Activated T-cell treated with anti-CD3 and anti-CD28 coated beads, Interleukin-2, amount 50 U/mL, for 72 hours (primary cell): ENCODE data around the gene TMEM86A. TPM values are rescaled to one million over a fixed set of nuclear protein-coding genes. Genes with fewer than 3 reads are reported as not detected.

Source experiments
- ATAC-seq, 2 donors: fragments of 150-1000 bp; cut with Tn5 transposase; replicated peaks in 1 of 2; 2 replicates each; pipeline ENCODE4 v1.10.0; 2021; ENCODE audit warnings: moderate library complexity in 2 of 2, mild to moderate bottlenecking in 1 of 2
- DNase-seq, 2 donors: peaks; one replicate each; pipeline ENCODE4 v3.0.0; 2021 to 2022; ENCODE audit warnings: mixed read lengths in 1 of 2
- H3K27ac Mint-ChIP-seq: one replicate; pipeline ENCODE4 v1.8.0; 2022; ENCODE audit warnings: mild to moderate bottlenecking, moderate library complexity, mixed read lengths
- H3K27me3 Mint-ChIP-seq: one replicate; pipeline ENCODE4 v1.8.0; 2022; ENCODE audit warnings: low read depth, mixed read lengths
- H3K36me3 Mint-ChIP-seq, 2 donors: one replicate each; pipeline ENCODE4 v1.8.0; 2022; ENCODE audit warnings: mixed read lengths in 2 of 2, mild to moderate bottlenecking in 1 of 2; ENCODE audit not compliant: insufficient read depth in 2 of 2
- H3K4me1 Mint-ChIP-seq: one replicate; pipeline ENCODE4 v1.8.0; 2022; ENCODE audit warnings: low read depth, mixed read lengths
- H3K4me3 Mint-ChIP-seq, 2 donors: one replicate each; pipeline ENCODE4 v1.8.0; 2022; ENCODE audit warnings: mild to moderate bottlenecking in 2 of 2, mixed read lengths in 2 of 2, moderate library complexity in 2 of 2
- H3K9me3 Mint-ChIP-seq, 2 donors: one replicate each; pipeline ENCODE4 v1.8.0; 2022; ENCODE audit warnings: mixed read lengths in 2 of 2
- total RNA-seq, 2 donors: library from RNA; stranded (reverse); gene quantifications; one replicate each; pipeline ENCODE4 v1.2.3, GENCODE V29; 2022

TMEM86A gene
- total RNA-seq, 2 donors from 2014 or later: 1.0 to 1.8 TPM

DNA sequence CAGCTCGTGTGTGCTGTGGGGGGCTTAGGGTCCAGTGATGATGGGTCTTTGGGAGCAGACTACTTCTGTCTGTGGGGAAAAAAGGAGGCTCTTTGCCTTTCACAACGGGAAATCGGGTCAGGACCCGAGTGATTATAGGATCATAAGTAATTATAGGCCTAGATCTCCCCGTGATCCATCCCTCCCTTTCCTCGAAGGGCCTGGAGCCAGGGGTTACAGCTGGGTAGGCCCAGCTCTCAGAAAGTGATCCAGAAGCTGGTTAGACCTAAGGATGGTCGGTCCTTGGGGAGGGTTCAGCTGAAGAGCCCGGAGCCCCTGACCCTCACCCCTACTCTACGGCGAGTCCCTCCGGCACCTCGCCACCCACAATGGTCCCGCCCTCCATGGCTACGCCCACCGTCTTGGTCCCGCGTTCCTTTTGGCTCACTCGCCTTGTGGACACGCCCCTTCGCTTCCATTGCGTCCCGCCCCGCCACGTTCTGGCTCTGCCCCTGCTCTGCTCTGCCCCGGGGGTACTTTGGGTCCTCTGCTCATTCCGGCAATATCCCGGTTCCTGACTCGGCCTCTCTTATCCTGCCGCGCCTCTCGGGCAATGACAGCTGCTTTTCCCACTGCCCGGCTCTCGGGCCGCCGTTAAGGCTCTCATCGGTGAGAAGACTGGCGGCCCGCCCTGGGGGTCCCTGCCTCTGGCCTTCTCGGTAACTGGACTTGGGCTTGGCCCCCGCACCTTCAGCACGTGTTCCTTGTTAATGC is 22.4 kb downstream of the TMEM86A start:
- peak; percentile 84 to 90 for DNase-seq
- H3K27me3 Mint-ChIP-seq: no peaks in the 10 kb centered on the region
- H3K4me3 Mint-ChIP-seq: peak overlapping the region; percentile 92 to 94
- H3K36me3 Mint-ChIP-seq: no peaks in the 10 kb centered on the region
- peak; percentile 92 to 94 for ATAC-seq
- no peak overlapping the region for H3K27ac Mint-ChIP-seq
- H3K9me3 Mint-ChIP-seq: no peaks in the 10 kb centered on the region
- H3K4me1 Mint-ChIP-seq: peaks cover 15% of the 10 kb centered on the region

- H3K27ac Mint-ChIP-seq: no peak overlapping the region
- no peaks in the 10 kb centered on the region for H3K36me3 Mint-ChIP-seq
- H3K4me1 Mint-ChIP-seq: peaks cover 15% of the 10 kb centered on the region
- peak; percentile 55 to 58 for DNase-seq
- H3K9me3 Mint-ChIP-seq: no peaks in the 10 kb centered on the region
- ATAC-seq: peak; percentile 71
- peak overlapping the region; percentile 92 to 94 for H3K4me3 Mint-ChIP-seq
- H3K27me3 Mint-ChIP-seq: no peaks in the 10 kb centered on the region
These were observed 23.1 kb downstream of the TMEM86A start for GRCh38 chr11:18721561-18722292.

GRCh38 chr11:18722293-18722637 is 23.7 kb downstream of the TMEM86A start:
- no peak overlapping the region for H3K27ac Mint-ChIP-seq

DNA sequence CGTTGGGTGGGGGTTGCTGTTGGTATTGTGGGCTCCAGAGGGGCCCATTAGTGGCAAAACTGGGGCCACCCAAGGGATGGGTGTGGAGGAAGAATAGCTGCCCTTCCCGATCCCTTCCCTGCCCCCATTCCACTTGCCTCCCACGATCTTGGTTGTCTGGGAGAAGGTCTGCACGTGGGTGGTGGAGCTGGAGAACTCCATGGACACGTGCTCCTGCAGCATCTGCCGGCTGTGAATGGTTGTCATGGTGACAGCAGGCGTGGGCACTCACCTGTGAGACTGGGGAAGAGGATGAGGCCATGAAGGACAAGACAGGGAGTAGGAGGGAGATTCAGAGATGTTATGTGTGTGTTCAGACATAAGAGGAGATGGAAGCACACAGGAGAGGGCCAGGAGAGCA is 25.4 kb downstream of the TMEM86A start:
- no peaks in the 10 kb centered on the region for H3K27me3 Mint-ChIP-seq
- no peak overlapping the region for H3K27ac Mint-ChIP-seq
- no peak for DNase-seq
- H3K36me3 Mint-ChIP-seq: no peaks in the 10 kb centered on the region
- H3K9me3 Mint-ChIP-seq: no peaks in the 10 kb centered on the region
- H3K4me3 Mint-ChIP-seq: no peak overlapping the region
- H3K4me1 Mint-ChIP-seq: peaks cover 23% of the 10 kb centered on the region
- ATAC-seq: no peak

More at GRCh38 chr11:18722293-18722637, 23.7 kb downstream of the TMEM86A start:
- Mint-ChIP-seq H3K4me3 (peak overlapping the region; percentile 92 to 94), H3K36me3 (no peaks in the 10 kb centered on the region), H3K4me1 (peaks cover 16% of the 10 kb centered on the region), H3K27me3 (no peaks in the 10 kb centered on the region), H3K9me3 (no peaks in the 10 kb centered on the region)
- DNase-seq (no peak), ATAC-seq (no peak)

DNA sequence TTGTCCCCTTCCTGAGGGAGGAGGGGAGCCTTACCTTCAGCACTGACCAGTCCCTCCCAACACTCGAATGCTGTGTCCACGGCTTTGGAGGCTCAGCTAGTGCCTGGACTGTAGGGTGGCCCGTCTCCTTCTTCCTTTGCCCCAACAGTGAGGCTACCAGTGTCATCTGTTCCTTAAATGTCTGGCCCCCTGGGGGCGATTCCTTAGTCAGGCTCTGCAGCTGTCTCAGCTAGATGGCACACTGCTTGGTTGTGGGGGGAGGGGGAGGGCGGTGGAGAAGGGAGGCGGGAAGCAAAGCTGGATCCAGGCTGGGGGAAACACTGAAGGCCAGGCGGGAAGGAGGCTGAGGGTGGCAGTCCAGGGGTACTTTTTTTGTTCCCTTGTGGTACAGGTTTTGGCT is 27.5 kb downstream of the TMEM86A start, which contains the start of gene IGSF22:
Gene IGSF22, minus strand, starts transcription at position 149 of the 400 bp plus-strand sequence. CDS start 1,952 bp downstream, outside the sequence.
- no peak for ATAC-seq
- H3K9me3 Mint-ChIP-seq: no peaks in the 10 kb centered on the region
- DNase-seq: no peak
- no peaks in the 10 kb centered on the region for H3K27me3 Mint-ChIP-seq
- H3K4me3 Mint-ChIP-seq: no peak within 1 kb of the TSS
- H3K4me1 Mint-ChIP-seq: peaks cover 22% of the 10 kb centered on the region
- no peaks in the 10 kb centered on the region for H3K36me3 Mint-ChIP-seq
- H3K27ac Mint-ChIP-seq: no peak within 1 kb of the TSS

- Mint-ChIP-seq H3K4me3 (no peak overlapping the region), H3K27ac (no peak overlapping the region)
- ATAC-seq: peak; percentile 69 to 71
These were observed 29.1 kb downstream of the TMEM86A start for GRCh38 chr11:18727479-18728236.

DNA sequence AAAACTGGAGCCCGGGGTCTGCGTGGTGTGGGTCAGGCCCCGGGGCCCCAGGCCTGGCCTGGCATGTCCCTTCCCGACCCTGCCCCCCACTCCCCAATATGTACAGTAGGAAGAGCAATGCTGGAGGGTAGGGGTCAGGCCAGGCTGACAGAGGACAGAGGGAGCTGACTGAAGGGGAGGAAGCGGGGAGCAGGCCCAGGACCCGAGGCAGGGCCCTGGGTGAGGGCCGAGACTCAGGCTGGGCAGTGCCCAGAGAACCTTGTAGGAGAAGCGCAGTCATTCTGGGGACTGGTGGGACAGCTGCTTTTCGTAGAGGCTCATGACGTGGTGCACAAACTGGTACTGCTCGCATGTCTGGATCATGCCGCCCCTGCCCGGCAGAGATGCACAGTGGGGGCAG is 30.1 kb downstream of the TMEM86A start:
- Mint-ChIP-seq H3K9me3 (no peaks in the 10 kb centered on the region), H3K4me3 (no peak overlapping the region), H3K27me3 (no peaks in the 10 kb centered on the region), H3K36me3 (no peaks in the 10 kb centered on the region), H3K4me1 (peaks cover 15% of the 10 kb centered on the region), H3K27ac (no peak overlapping the region)
- no peak for DNase-seq
- no peak for ATAC-seq

More at GRCh38 chr11:18727479-18728236, 29.1 kb downstream of the TMEM86A start:
- Mint-ChIP-seq H3K27me3 (no peaks in the 10 kb centered on the region), H3K9me3 (no peaks in the 10 kb centered on the region), H3K36me3 (no peaks in the 10 kb centered on the region), H3K4me1 (peaks cover 15% of the 10 kb centered on the region)
- DNase-seq: peak; percentile 48 to 59

DNA sequence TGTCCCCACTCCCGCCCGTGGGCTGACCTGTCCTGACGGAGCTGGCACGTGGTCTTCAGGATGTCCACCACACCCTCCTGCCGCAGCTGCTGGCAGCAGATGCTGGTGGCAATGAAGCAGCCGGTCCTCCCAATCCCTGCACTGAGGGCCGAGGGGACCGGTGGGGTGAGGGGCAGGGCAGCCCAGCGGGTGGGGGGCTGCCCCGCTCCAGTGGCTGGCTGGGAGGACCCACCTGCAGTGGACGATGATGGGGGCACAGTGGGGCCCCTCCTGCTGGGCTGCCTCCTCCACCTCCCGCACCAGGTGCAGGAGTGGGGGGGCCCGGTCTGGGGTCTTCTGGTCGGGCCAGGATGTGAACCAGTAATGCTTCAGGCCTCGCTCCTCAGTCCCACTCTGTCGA is 30.8 kb downstream of the TMEM86A start:
- Mint-ChIP-seq H3K9me3 (no peaks in the 10 kb centered on the region), H3K27ac (no peak overlapping the region), H3K4me1 (peaks cover 15% of the 10 kb centered on the region), H3K27me3 (no peaks in the 10 kb centered on the region), H3K36me3 (no peaks in the 10 kb centered on the region), H3K4me3 (no peak overlapping the region)
- DNase-seq (no peak), ATAC-seq (no peak)

- no peak overlapping the region for H3K27ac Mint-ChIP-seq
- no peak overlapping the region for H3K4me3 Mint-ChIP-seq
- ATAC-seq (no peak), DNase-seq (no peak)
- no peaks in the 10 kb centered on the region for H3K9me3 Mint-ChIP-seq
- H3K36me3 Mint-ChIP-seq: no peaks in the 10 kb centered on the region
- H3K4me1 Mint-ChIP-seq: peaks cover 15% of the 10 kb centered on the region
- H3K27me3 Mint-ChIP-seq: no peaks in the 10 kb centered on the region
These were observed 31.4 kb downstream of the TMEM86A start for GRCh38 chr11:18730020-18730419.

DNA sequence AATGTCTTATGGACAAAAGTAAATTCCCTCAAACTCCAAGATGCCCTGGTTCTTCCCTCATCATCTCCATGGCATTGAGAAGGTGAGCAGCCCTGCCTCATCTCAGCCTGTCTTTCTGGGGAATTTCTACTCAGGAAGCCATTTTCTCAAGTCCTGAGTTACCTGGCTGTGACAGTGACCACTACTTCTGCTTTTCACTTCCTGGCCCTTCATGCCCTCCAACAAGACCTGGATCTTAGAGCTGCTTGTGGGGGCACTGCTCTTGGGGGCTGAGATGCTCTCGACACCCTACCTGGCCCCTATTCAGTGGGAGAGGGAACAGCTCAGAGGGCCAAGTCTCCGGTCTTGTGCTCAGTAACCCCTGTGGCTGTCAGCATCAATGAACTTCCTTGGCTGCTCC is 32.9 kb downstream of the TMEM86A start:
- peaks cover 15% of the 10 kb centered on the region for H3K4me1 Mint-ChIP-seq
- H3K27ac Mint-ChIP-seq: no peak overlapping the region
- ATAC-seq (no peak), DNase-seq (no peak)
- no peak overlapping the region for H3K4me3 Mint-ChIP-seq
- H3K27me3 Mint-ChIP-seq: peaks cover 8% of the 10 kb centered on the region
- no peaks in the 10 kb centered on the region for H3K9me3 Mint-ChIP-seq
- H3K36me3 Mint-ChIP-seq: no peaks in the 10 kb centered on the region

DNA sequence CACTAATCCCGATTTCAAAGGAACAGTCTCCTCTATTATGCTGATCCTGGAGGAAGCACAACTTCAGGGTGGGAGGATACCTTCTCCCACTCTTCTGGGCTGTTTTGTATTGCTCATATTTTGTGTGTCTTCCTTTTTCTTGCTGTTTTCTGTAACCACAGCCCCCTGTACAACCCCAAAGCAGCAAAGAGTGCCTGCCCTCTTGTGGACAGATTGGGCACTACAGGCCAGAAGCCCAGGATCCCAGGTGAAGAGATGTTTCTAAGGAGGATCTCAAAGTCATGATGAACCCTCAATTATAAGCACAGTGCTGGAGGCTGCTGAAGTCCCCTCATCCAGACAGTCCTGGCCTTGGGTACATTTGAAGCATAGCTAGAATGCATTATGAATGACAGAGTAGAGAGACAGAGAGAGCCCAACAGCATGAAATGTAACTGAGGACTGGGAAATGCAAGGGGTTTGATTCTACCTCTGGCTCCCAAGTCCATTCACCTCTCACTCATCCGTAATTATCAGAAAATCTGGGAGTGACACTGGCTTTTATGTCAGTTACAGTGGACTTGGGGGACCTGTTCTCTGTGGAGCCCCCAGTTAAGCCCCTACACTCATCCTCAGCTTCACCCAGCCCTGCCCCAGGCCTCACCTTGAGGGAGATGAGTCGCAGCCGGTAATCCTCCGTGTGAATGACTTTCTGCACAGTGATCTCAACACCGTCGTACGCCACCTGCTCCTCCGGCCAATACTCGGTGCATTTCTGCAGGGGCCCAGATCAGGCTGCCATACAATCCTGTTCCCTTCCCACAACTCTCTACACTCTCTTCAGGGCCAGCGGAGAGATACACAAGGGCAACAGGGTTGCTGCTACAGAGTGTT is 33.6 kb downstream of the TMEM86A start:
- Mint-ChIP-seq H3K27ac (no peak overlapping the region), H3K9me3 (no peaks in the 10 kb centered on the region), H3K4me1 (peaks cover 15% of the 10 kb centered on the region), H3K36me3 (no peaks in the 10 kb centered on the region), H3K4me3 (no peak overlapping the region), H3K27me3 (peaks cover 8% of the 10 kb centered on the region)
- ATAC-seq (peak; percentile 54 to 66), DNase-seq (peak; percentile 57 to 70)

GRCh38 chr11:18733202-18733601 is 34.6 kb downstream of the TMEM86A start:
- peaks cover 8% of the 10 kb centered on the region for H3K27me3 Mint-ChIP-seq
- no peak overlapping the region for H3K27ac Mint-ChIP-seq
- no peak for ATAC-seq
- DNase-seq: no peak
- peaks cover 8% of the 10 kb centered on the region for H3K4me1 Mint-ChIP-seq
- H3K4me3 Mint-ChIP-seq: no peak overlapping the region
- H3K36me3 Mint-ChIP-seq: no peaks in the 10 kb centered on the region
- no peaks in the 10 kb centered on the region for H3K9me3 Mint-ChIP-seq
